Gastrocnemius medialis (tissue), 4 donors: ENCODE results near the gene BET1L.

Source experiments
- CTCF ChIP-seq, 5 experiments: fragments of 450-650 bp in 3 of 5; fragments of 200-600 bp in 2 of 5; sonication (generic) in 2 of 5; IDR thresholded peaks in 4 of 5; conservative IDR thresholded peaks in 1 of 5; 1 replicate in 4 of 5; 2 replicates in 1 of 5; pipeline ENCODE4 v1.5.1; 2016 to 2019; ENCODE audit warnings: antibody characterized with exemption in 5 of 5, mild to moderate bottlenecking in 3 of 5, moderate library complexity in 3 of 5
- POLR2A ChIP-seq, 2 donors: fragments of 450-650 bp; IDR thresholded peaks; one replicate each; pipeline ENCODE4 v1.6.1; 2017; ENCODE audit warnings: antibody characterized with exemption in 2 of 2, mild to moderate bottlenecking in 2 of 2, moderate library complexity in 2 of 2

GRCh38 chr11:249062-249461 is 41.9 kb upstream of the BET1L start:
- TF ChIP-seq CTCF (IDR thresholded peaks at IDR 0.05 in 4 of 5, conservative IDR thresholded peaks at IDR 0.05 in 1 of 5): no peak
- no peak for TF ChIP-seq POLR2A (IDR thresholded peaks at IDR 0.05)
